Left lung (tissue), 10 donors: ENCODE data around the gene CES3. TPM values are rescaled to one million over a fixed set of nuclear protein-coding genes. Genes with fewer than 3 reads are reported as not detected.

Source experiments
- ATAC-seq: fragments of 200-7000 bp; cut with Tn5 transposase; one replicate; pipeline ENCODE4 v1.9.1; 2020; ENCODE audit warnings: moderate library complexity
- DNase-seq, 4 donors: peaks; one replicate each; pipeline ENCODE4 v3.0.0-alpha.2; 2013 to 2020
- H3K27ac ChIP-seq, 2 donors: fragments of 200-600 bp; sonication (generic) in 1 of 2; one replicate each; pipeline versions ENCODE4 v1.5.0 to v1.8.0; 2020 to 2021
- H3K27me3 ChIP-seq, 2 donors: fragments of 200-600 bp; sonication (generic) in 1 of 2; one replicate each; pipeline versions ENCODE4 v1.5.0 to v1.8.0; 2020 to 2021
- H3K36me3 ChIP-seq, 2 donors: fragments of 200-600 bp; sonication (generic) in 1 of 2; one replicate each; pipeline versions ENCODE4 v1.5.0 to v1.8.0; 2020 to 2021
- H3K4me1 ChIP-seq, 2 donors: fragments of 200-600 bp; one replicate each; pipeline ENCODE4 v1.8.0; 2021
- H3K4me3 ChIP-seq, 2 donors: fragments of 200-600 bp; sonication (generic) in 1 of 2; one replicate each; pipeline versions ENCODE4 v1.5.0 to v1.8.0; 2020 to 2021; ENCODE audit warnings: mild to moderate bottlenecking in 1 of 2
- H3K9me3 ChIP-seq, 2 donors: fragments of 200-600 bp; sonication (generic) in 1 of 2; one replicate each; pipeline versions ENCODE4 v1.5.0 to v1.8.0; 2020 to 2021
- intact Hi-C, 2 donors: fragments of 100-400 bp; cut with DNase I; formaldehyde crosslinking; loops; one replicate each; pipeline versions ENCODE4 v1.11.2 to v1.14.2; 2022
- polyA plus RNA-seq, 6 donors: library from polyadenylated mRNA; unstranded; fragments of 120-200 nt; gene quantifications; one replicate each; pipeline ENCODE4 v1.2.1, GENCODE V29; 2013; ENCODE audit not compliant: insufficient read length in 6 of 6
- total RNA-seq, 2 donors: library from RNA; stranded (reverse); fragmentation: NEBNext Ultra II Directional; extraction: Animal tissue kit (Norgen Biotek cat#: 25700); gene quantifications; one replicate each; pipeline ENCODE4 v1.2.1, GENCODE V29; 2021
- TF ChIP-seq, protein P1 (sequence below), 2 donors: fragments of 200-600 bp; sonication (generic) in 1 of 2; IDR thresholded peaks; one replicate each; pipeline versions ENCODE4 v1.5.0 to v1.8.0; 2021; ENCODE audit warnings: antibody characterized with exemption in 2 of 2
- donor health status: DM: no; HTN: yes; CAD: no.
- donor health status: DM: no; HTN: no; CAD: no.

CES3 gene
- total and polyA plus RNA-seq, 8 donors = 0.79 to 5.3 (median 4.2) TPM

DNA sequence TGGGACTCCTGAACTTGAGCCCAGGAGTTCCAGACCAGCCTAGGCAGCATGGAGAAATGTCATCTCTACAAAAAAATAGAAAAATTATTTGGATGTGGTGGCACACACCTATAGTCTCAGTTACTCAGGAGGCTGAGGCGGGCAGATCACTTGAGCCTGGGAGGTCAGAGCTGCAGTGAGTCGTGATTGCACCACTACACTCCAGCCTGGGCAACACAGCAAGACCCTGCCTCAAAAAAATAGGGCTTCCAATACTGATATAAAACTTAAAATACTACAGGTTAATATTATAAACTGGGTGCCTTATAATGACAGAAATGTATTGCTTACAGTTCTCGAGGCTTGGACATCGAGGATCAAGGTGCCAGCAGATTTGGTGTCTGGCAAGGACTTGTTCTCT is 15.1 kb upstream of the CES3 start:
- Histone ChIP-seq H3K27ac (no peak overlapping the region), H3K36me3 (peaks cover 0 to 35% of the 10 kb centered on the region in 2 donors), H3K4me1 (peaks cover 5 to 22% of the 10 kb centered on the region in 2 donors), H3K4me3 (no peak overlapping the region), H3K9me3 (no peaks in the 10 kb centered on the region), H3K27me3 (peaks cover 9 to 33% of the 10 kb centered on the region in 2 donors)
- DNase-seq (peak in 1 of 4 donors; percentile 3), ATAC-seq (no peak)
- TF ChIP-seq, protein P1, sequence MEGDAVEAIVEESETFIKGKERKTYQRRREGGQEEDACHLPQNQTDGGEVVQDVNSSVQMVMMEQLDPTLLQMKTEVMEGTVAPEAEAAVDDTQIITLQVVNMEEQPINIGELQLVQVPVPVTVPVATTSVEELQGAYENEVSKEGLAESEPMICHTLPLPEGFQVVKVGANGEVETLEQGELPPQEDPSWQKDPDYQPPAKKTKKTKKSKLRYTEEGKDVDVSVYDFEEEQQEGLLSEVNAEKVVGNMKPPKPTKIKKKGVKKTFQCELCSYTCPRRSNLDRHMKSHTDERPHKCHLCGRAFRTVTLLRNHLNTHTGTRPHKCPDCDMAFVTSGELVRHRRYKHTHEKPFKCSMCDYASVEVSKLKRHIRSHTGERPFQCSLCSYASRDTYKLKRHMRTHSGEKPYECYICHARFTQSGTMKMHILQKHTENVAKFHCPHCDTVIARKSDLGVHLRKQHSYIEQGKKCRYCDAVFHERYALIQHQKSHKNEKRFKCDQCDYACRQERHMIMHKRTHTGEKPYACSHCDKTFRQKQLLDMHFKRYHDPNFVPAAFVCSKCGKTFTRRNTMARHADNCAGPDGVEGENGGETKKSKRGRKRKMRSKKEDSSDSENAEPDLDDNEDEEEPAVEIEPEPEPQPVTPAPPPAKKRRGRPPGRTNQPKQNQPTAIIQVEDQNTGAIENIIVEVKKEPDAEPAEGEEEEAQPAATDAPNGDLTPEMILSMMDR (IDR thresholded peaks at IDR 0.05) = no peak
- intact Hi-C loops = no loop called here

GRCh38 chr16:66946541-66946940 is 14.5 kb upstream of the CES3 start:
- Histone ChIP-seq H3K27ac (no peak overlapping the region), H3K4me1 (peaks cover 5 to 22% of the 10 kb centered on the region in 2 donors), H3K36me3 (peaks cover 0 to 29% of the 10 kb centered on the region in 2 donors), H3K4me3 (no peak overlapping the region), H3K27me3 (peaks cover 9 to 39% of the 10 kb centered on the region in 2 donors), H3K9me3 (no peaks in the 10 kb centered on the region)
- TF ChIP-seq, protein P1 (IDR thresholded peaks at IDR 0.05) = no peak
- DNase-seq (peak in 1 of 4 donors; percentile 23), ATAC-seq (no peak)
- intact Hi-C loops = no loop called here

DNA sequence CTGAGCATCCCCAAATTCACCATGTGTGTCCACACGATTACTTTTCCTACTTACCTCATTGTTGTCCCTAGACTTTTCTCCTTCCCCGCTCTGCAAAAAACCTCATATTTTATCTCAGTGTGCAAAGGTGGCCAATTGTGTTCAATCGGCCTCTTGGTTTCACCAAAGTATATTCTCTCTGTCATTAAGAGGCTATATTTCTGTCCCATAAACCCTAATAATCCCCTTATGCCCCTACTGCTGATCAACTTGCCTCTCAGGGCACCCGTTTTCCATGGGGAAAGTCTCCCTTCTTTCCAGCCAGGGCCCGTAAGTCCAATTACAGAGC is 14.1 kb upstream of the CES3 start:
- Histone ChIP-seq H3K27me3 (peaks cover 9 to 43% of the 10 kb centered on the region in 2 donors), H3K36me3 (peaks cover 0 to 25% of the 10 kb centered on the region in 2 donors), H3K9me3 (no peaks in the 10 kb centered on the region), H3K4me1 (peaks cover 5 to 22% of the 10 kb centered on the region in 2 donors), H3K4me3 (no peak overlapping the region), H3K27ac (no peak overlapping the region)
- intact Hi-C loops = no loop called here
- ATAC-seq = no peak
- DNase-seq = no peak
- TF ChIP-seq, protein P1 (IDR thresholded peaks at IDR 0.05) = no peak

- intact Hi-C loops = no loop called here
- H3K4me3 ChIP-seq = peak overlapping the region; percentile 29 to 46
- peak; percentile 90 for ATAC-seq
- peaks cover 5 to 22% of the 10 kb centered on the region in 2 donors for H3K4me1 ChIP-seq
- peak; percentile 68 to 86 (median 75) for DNase-seq
- no peaks in the 10 kb centered on the region for H3K9me3 ChIP-seq
- peaks cover 0 to 19% of the 10 kb centered on the region in 2 donors for H3K36me3 ChIP-seq
- H3K27me3 ChIP-seq = peaks cover 9 to 49% of the 10 kb centered on the region in 2 donors
- no peak overlapping the region for H3K27ac ChIP-seq
- TF ChIP-seq, protein P1 (IDR thresholded peaks at IDR 0.05) = peak; percentile 92 to 95
Observed at GRCh38 chr16:66947302-66948065, 13.6 kb upstream of the CES3 start.

- H3K27ac ChIP-seq = no peak overlapping the region
- H3K27me3 ChIP-seq = peaks cover 9 to 52% of the 10 kb centered on the region in 2 donors
- ATAC-seq (peak; percentile 36), DNase-seq (peak in 1 of 4 donors; percentile 82)
- peaks cover 5 to 22% of the 10 kb centered on the region in 2 donors for H3K4me1 ChIP-seq
- TF ChIP-seq, protein P1 (IDR thresholded peaks at IDR 0.05) = no peak
- H3K4me3 ChIP-seq = peak overlapping the region; percentile 29 to 46
- intact Hi-C loops = no loop called here
- no peaks in the 10 kb centered on the region for H3K9me3 ChIP-seq
- peaks cover 0 to 11% of the 10 kb centered on the region in 2 donors for H3K36me3 ChIP-seq
Observed at GRCh38 chr16:66948134-66948836, 12.8 kb upstream of the CES3 start.
